ENCODE results near the gene ZNF74.

- TF ChIP-seq MXI1 (conservative IDR thresholded peaks at IDR 0.05; ENCODE audit: poor library complexity, severe bottlenecking), result no peak
- TF ChIP-seq CTCF (IDR thresholded peaks at IDR 0.05; ENCODE audit: poor library complexity, severe bottlenecking), result no peak
- TF ChIP-seq POLR2AphosphoS5 (IDR thresholded peaks at IDR 0.05), result no peak
- no peak for TF ChIP-seq TAF1 (IDR thresholded peaks at IDR 0.05; ENCODE audit: low read depth)
- TF ChIP-seq SMC3 (conservative IDR thresholded peaks at IDR 0.05; ENCODE audit: poor library complexity), result no peak
- no peak for TF ChIP-seq EP300 (conservative IDR thresholded peaks at IDR 0.05; ENCODE audit: poor library complexity, severe bottlenecking)
These were observed 52.5 kb downstream of the ZNF74 start for GRCh38 chr22:20446383-20446970.

Data from neural cell (in vitro differentiated cells).